HepG2 (cell line): ENCODE measurements around the gene FBXL12. TPM values are rescaled to one million over a fixed set of nuclear protein-coding genes. Genes with fewer than 3 reads are reported as not detected.

ENCODE experiments used
- ATAC-seq: fragments of 200-7000 bp; cut with Tn5 transposase; 3 replicates; pipeline ENCODE4 v1.9.1; 2020; ENCODE audit warnings: mild to moderate bottlenecking, moderate library complexity
- BruUV-seq: library from RNA; stranded (reverse); fragments of 400-500 nt; replicated peaks from 2 replicates; lab custom pipeline; 2021; lab: Mats Ljungman, UMichigan
- CTCF ChIA-PET: fragments of 300-600 bp; formaldehyde crosslinking; extraction: SDS; loops from one replicate; lab custom pipeline; 2021; ENCODE audit warnings: low total read pairs, inconsistent platforms, low intra/inter-chr PET ratio; lab: Yijun Ruan, JAX
- POLR2A ChIA-PET: fragments of 350-600 bp; sonication (Branson Sonifier 250); formaldehyde crosslinking; loops from one replicate; lab custom pipeline; 2020; ENCODE audit warnings: antibody characterized with exemption, inconsistent platforms; lab: Yijun Ruan, JAX
- DNase-seq: peaks from one replicate; pipeline ENCODE4 v3.0.0-alpha.2; 2015; ENCODE audit warnings: low spot score
- FAIRE-seq: peaks from 3 replicates; lab custom pipeline; 2011; peaks lifted over from hg19 to GRCh38; lab: Jason Lieb, UNC
- H2AFZ ChIP-seq: one replicate; pipeline ENCODE4 v1.6.1; 2011; ENCODE audit warnings: low read length, inconsistent platforms
- H3K27ac ChIP-seq: fragments of 300-600 bp; 3 replicates; pipeline ENCODE4 v1.8.0; 2011; ENCODE audit warnings: mixed run types, mild to moderate bottlenecking, mixed read lengths, low read length, inconsistent platforms; ENCODE audit not compliant: insufficient read depth; ENCODE audit errors: extremely low read length
- H3K27me3 ChIP-seq, 2 experiments: fragments of 200-600 bp in 1 of 2; 2 replicates in 1 of 2; 3 replicates in 1 of 2; pipeline versions ENCODE4 v1.6.0 to v1.8.0; 2011; ENCODE audit warnings: low read length in 2 of 2, mild to moderate bottlenecking in 2 of 2, moderate library complexity in 2 of 2, inconsistent platforms in 1 of 2; ENCODE audit not compliant: insufficient read depth in 2 of 2, control insufficient read depth in 1 of 2
- H3K36me3 ChIP-seq, 2 experiments: fragments of 200-600 bp in 1 of 2; replicated peaks in 1 of 2; 2 replicates in 1 of 2; 3 replicates in 1 of 2; pipeline versions ENCODE4 v1.5.1 to v1.8.0; 2011; ENCODE audit warnings: low read length in 2 of 2, inconsistent platforms in 1 of 2; ENCODE audit not compliant: insufficient read depth in 2 of 2, control insufficient read depth in 1 of 2
- H3K4me1 ChIP-seq: 2 replicates; pipeline ENCODE4 v1.5.1; 2012; ENCODE audit warnings: low read length, inconsistent platforms; ENCODE audit not compliant: insufficient read depth
- H3K4me2 ChIP-seq: 2 replicates; pipeline ENCODE4 v1.6.0; 2011; ENCODE audit warnings: low read depth, low read length, inconsistent platforms
- H3K4me3 ChIP-seq, 3 experiments: fragments of 200-600 bp in 1 of 3; sonication (generic), shearing (Covaris generic) in 1 of 3; replicated peaks in 1 of 3; 2 replicates each; pipeline ENCODE4 v1.5.1; 2011 to 2016; ENCODE audit warnings: low read length in 3 of 3, inconsistent platforms in 2 of 3, low read depth in 2 of 3, mild to moderate bottlenecking in 2 of 3, control low read depth in 1 of 3, mixed read lengths in 1 of 3; ENCODE audit not compliant: insufficient read depth in 1 of 3
- H3K79me2 ChIP-seq: one replicate; pipeline ENCODE4 v1.6.1; 2011; ENCODE audit warnings: low read length, inconsistent platforms; ENCODE audit not compliant: insufficient read depth
- H3K9ac ChIP-seq: 2 replicates; pipeline ENCODE4 v1.6.0; 2011; ENCODE audit warnings: mild to moderate bottlenecking, low read depth, low read length, inconsistent platforms; ENCODE audit not compliant: insufficient read depth
- H3K9me3 ChIP-seq: 2 replicates; pipeline ENCODE4 v1.5.1; 2012; ENCODE audit warnings: mild to moderate bottlenecking, low read length
- H4K20me1 ChIP-seq: 2 replicates; pipeline ENCODE4 v1.6.0; 2011; ENCODE audit warnings: inconsistent platforms, mild to moderate bottlenecking, low read length, moderate library complexity; ENCODE audit not compliant: insufficient read depth
- ZBTB21 ChIP-seq: sonication (generic); formaldehyde crosslinking; IDR thresholded peaks from 2 replicates; pipeline ENCODE4 v1.4.0; 2020; ENCODE audit warnings: missing genetic modification reagents
- ZFP36 ChIP-seq: fragments of 150-350 bp; IDR thresholded peaks from 2 replicates; pipeline ENCODE4 v1.6.1; 2018; ENCODE audit warnings: borderline replicate concordance, low read length, low read depth; ENCODE audit not compliant: partially characterized antibody
- ZFX ChIP-seq: sonication (generic); formaldehyde crosslinking; IDR thresholded peaks from 2 replicates; pipeline ENCODE4 v1.4.0; 2020; ENCODE audit warnings: mild to moderate bottlenecking, low read depth, missing genetic modification reagents, moderate library complexity
- ZNF230 ChIP-seq: sonication (generic); formaldehyde crosslinking; IDR thresholded peaks from 2 replicates; pipeline ENCODE4 v1.4.0; 2020; ENCODE audit warnings: mild to moderate bottlenecking, missing genetic modification reagents
- ZSCAN25 ChIP-seq: sonication (generic); formaldehyde crosslinking; IDR thresholded peaks from 2 replicates; pipeline ENCODE4 v1.8.0; 2022; ENCODE audit warnings: mild to moderate bottlenecking, missing genetic modification reagents
- WGBS: methylation state at CpG from one replicate; pipeline ENCODE4 v1.1.6; 2017; ENCODE audit warnings: low lambda C conversion rate; 5-methylcytosine and 5-hydroxymethylcytosine counted together
- in situ Hi-C: cut with HindIII; loops from 2 replicates; pipeline ENCODE4 v1.10.0; 2017; ENCODE audit warnings: low pct_unique_long_range_greater_than_20kb; ENCODE audit not compliant: extremely low pct_ligation_motif_present
- intact Hi-C: fragments of 100-400 bp; cut with micrococcal nuclease; formaldehyde crosslinking; loops from one replicate; pipeline ENCODE4 v1.10.0; 2022; ENCODE audit not compliant: unreplicated experiment
- polyA plus RNA-seq, 8 experiments: library from polyadenylated mRNA; depleted of rRNA in 3 of 8; stranded (reverse) in 7 of 8; unstranded in 1 of 8; fragments of >200 nt; fragmentation: Illumina TruSeq in 4 of 8; extraction: Trizol in 4 of 8; gene quantifications; 2 replicates each; pipeline versions ENCODE4 v1.2.1 to v1.2.3, GENCODE V29; 2011 to 2016; ENCODE audit warnings: low read depth in 4 of 8, missing spikeins in 1 of 8, mixed read lengths in 1 of 8; ENCODE audit not compliant: insufficient read depth in 1 of 8
- total RNA-seq, 5 experiments: library from RNA; depleted of rRNA; stranded (reverse); fragments of >200 nt; fragmentation: Illumina TruSeq; extraction: Trizol; gene quantifications; 2 replicates each; pipeline ENCODE4 v1.2.3, GENCODE V29; 2016; ENCODE audit warnings: low read depth in 1 of 5
- TF ChIP-seq, protein P1 (sequence below): IDR thresholded peaks from 2 replicates; pipeline ENCODE4 v1.6.1; 2018; ENCODE audit warnings: missing genetic modification reagents
- TF ChIP-seq, protein P2 (sequence below), 2 experiments: sonication (generic) in 1 of 2; formaldehyde crosslinking in 1 of 2; IDR thresholded peaks; 2 replicates each; pipeline versions ENCODE4 v1.4.0 to v1.6.1; 2018 to 2020; ENCODE audit warnings: missing genetic modification reagents in 2 of 2, borderline replicate concordance in 1 of 2, low read depth in 1 of 2, mild to moderate bottlenecking in 1 of 2, missing biosample characterization in 1 of 2
- TF ChIP-seq, protein P3 (sequence below): IDR thresholded peaks from 2 replicates; pipeline ENCODE4 v1.6.1; 2012; ENCODE audit warnings: inconsistent platforms
- TF ChIP-seq, protein P4 (sequence below): IDR thresholded peaks from 2 replicates; pipeline ENCODE4 v1.6.1; 2018; ENCODE audit warnings: missing genetic modification reagents, mild to moderate bottlenecking, missing compliant biosample characterization
- TF ChIP-seq, protein P5 (sequence below): sonication (generic); formaldehyde crosslinking; IDR thresholded peaks from 2 replicates; pipeline ENCODE4 v1.5.0; 2020; ENCODE audit warnings: mild to moderate bottlenecking, missing genetic modification reagents, borderline replicate concordance
- TF ChIP-seq, protein P6 (sequence below), 2 experiments: fragments of 450-650 bp in 1 of 2; sonication (generic) in 1 of 2; formaldehyde crosslinking; IDR thresholded peaks; 2 replicates each; pipeline versions ENCODE4 v1.5.0 to v1.8.0; 2020 to 2022; ENCODE audit warnings: mild to moderate bottlenecking in 1 of 2, missing genetic modification reagents in 1 of 2

FBXL12 gene
- total and polyA plus RNA-seq, 2 of the 13 experiments (the other 11 are each of a cell fraction or from before 2014, with no cell fraction given) = 20.4 to 23.1 TPM

DNA sequence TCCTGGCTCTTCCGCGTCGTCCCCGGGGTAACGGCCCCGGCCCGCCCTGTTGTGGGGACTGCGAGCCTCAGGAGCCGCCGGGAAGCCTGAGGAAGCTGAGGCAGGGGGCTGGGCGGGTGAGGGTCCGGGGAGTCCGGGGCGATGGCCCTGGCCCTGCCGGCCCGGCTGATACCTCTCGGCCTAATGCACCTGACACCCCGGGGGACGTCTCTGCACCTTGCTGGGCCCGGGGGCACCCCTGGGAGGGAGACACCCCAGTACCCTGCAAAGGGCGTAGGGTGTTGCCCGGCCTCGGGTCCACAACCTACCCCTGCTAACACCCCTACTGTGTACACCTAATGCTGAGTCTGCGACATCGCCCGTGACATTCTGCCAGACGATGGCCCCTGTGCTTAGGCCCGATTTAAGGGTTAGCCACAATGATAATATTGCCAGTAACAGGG lies 16.6 kb upstream of the FBXL12 start:
- DNase-seq = no peak
- BruUV-seq = TSS peak; percentile 42
- TF ChIP-seq, protein P1, sequence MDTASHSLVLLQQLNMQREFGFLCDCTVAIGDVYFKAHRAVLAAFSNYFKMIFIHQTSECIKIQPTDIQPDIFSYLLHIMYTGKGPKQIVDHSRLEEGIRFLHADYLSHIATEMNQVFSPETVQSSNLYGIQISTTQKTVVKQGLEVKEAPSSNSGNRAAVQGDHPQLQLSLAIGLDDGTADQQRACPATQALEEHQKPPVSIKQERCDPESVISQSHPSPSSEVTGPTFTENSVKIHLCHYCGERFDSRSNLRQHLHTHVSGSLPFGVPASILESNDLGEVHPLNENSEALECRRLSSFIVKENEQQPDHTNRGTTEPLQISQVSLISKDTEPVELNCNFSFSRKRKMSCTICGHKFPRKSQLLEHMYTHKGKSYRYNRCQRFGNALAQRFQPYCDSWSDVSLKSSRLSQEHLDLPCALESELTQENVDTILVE (CRISPR knock-in tag) = no peak
- TF ChIP-seq, protein P2, sequence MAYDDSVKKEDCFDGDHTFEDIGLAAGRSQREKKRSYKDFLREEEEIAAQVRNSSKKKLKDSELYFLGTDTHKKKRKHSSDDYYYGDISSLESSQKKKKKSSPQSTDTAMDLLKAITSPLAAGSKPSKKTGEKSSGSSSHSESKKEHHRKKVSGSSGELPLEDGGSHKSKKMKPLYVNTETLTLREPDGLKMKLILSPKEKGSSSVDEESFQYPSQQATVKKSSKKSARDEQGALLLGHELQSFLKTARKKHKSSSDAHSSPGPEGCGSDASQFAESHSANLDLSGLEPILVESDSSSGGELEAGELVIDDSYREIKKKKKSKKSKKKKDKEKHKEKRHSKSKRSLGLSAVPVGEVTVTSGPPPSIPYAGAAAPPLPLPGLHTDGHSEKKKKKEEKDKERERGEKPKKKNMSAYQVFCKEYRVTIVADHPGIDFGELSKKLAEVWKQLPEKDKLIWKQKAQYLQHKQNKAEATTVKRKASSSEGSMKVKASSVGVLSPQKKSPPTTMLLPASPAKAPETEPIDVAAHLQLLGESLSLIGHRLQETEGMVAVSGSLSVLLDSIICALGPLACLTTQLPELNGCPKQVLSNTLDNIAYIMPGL (CRISPR knock-in tag; IDR thresholded peaks at IDR 0.05; ENCODE audit: borderline replicate concordance in 1 of 2, low read depth in 1 of 2) = peak in 1 of 2 experiments; percentile 66; a peak in 1 of 4 replicates
- TF ChIP-seq, protein P3, sequence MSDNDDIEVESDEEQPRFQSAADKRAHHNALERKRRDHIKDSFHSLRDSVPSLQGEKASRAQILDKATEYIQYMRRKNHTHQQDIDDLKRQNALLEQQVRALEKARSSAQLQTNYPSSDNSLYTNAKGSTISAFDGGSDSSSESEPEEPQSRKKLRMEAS = 0 out of 2 replicates have a peak, but pooled peaks have one; percentile 13
- peak; percentile 29; the same call in 1 of the 2 replicates for TF ChIP-seq ZFX (CRISPR knock-in tag)
- 0 out of 2 replicates have a peak, but pooled peaks have one; percentile 0 for TF ChIP-seq ZSCAN25 (CRISPR knock-in tag)
- no peak for TF ChIP-seq ZBTB21 (CRISPR knock-in tag)
- TF ChIP-seq, protein P4, sequence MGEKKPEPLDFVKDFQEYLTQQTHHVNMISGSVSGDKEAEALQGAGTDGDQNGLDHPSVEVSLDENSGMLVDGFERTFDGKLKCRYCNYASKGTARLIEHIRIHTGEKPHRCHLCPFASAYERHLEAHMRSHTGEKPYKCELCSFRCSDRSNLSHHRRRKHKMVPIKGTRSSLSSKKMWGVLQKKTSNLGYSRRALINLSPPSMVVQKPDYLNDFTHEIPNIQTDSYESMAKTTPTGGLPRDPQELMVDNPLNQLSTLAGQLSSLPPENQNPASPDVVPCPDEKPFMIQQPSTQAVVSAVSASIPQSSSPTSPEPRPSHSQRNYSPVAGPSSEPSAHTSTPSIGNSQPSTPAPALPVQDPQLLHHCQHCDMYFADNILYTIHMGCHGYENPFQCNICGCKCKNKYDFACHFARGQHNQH (CRISPR knock-in tag) = no peak
- TF ChIP-seq, protein P5, sequence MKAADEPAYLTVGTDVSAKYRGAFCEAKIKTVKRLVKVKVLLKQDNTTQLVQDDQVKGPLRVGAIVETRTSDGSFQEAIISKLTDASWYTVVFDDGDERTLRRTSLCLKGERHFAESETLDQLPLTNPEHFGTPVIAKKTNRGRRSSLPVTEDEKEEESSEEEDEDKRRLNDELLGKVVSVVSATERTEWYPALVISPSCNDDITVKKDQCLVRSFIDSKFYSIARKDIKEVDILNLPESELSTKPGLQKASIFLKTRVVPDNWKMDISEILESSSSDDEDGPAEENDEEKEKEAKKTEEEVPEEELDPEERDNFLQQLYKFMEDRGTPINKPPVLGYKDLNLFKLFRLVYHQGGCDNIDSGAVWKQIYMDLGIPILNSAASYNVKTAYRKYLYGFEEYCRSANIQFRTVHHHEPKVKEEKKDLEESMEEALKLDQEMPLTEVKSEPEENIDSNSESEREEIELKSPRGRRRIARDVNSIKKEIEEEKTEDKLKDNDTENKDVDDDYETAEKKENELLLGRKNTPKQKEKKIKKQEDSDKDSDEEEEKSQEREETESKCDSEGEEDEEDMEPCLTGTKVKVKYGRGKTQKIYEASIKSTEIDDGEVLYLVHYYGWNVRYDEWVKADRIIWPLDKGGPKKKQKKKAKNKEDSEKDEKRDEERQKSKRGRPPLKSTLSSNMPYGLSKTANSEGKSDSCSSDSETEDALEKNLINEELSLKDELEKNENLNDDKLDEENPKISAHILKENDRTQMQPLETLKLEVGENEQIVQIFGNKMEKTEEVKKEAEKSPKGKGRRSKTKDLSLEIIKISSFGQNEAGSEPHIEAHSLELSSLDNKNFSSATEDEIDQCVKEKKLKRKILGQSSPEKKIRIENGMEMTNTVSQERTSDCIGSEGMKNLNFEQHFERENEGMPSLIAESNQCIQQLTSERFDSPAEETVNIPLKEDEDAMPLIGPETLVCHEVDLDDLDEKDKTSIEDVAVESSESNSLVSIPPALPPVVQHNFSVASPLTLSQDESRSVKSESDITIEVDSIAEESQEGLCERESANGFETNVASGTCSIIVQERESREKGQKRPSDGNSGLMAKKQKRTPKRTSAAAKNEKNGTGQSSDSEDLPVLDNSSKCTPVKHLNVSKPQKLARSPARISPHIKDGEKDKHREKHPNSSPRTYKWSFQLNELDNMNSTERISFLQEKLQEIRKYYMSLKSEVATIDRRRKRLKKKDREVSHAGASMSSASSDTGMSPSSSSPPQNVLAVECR = peak; percentile 18; the same call in 1 of the 2 replicates
- TF ChIP-seq ZNF230 = 0 out of 2 replicates have a peak, but pooled peaks have one; percentile 62
- TF ChIP-seq ZFP36 = no peak
- TF ChIP-seq, protein P6, sequence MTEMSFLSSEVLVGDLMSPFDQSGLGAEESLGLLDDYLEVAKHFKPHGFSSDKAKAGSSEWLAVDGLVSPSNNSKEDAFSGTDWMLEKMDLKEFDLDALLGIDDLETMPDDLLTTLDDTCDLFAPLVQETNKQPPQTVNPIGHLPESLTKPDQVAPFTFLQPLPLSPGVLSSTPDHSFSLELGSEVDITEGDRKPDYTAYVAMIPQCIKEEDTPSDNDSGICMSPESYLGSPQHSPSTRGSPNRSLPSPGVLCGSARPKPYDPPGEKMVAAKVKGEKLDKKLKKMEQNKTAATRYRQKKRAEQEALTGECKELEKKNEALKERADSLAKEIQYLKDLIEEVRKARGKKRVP (CRISPR knock-in tag; IDR thresholded peaks at IDR 0.05) = no peak

More for the DNA sequence above, 16.6 kb upstream of the FBXL12 start:
- Histone ChIP-seq H4K20me1 (0 out of 2 replicates have a peak, but pooled peaks cover 7% of the 10 kb centered on the region), H2AFZ (no peak overlapping the region), H3K27ac (peak overlapping the region; percentile 28), H3K4me2 (peak overlapping the region; percentile 80), H3K9ac (peak overlapping the region; percentile 83), H3K79me2 (peaks cover 18% of the 10 kb centered on the region), H3K4me1 (peaks cover 10% of the 10 kb centered on the region), H3K4me3 (peak overlapping the region; percentile 84 to 98 (median 91)), H3K36me3 (peaks cover 6 to 12% of the 10 kb centered on the region in 2 experiments), H3K9me3 (no peaks in the 10 kb centered on the region), H3K27me3 (no peaks in the 10 kb centered on the region; a peak in 1 of 5 replicates)
- intact Hi-C loops (no loop called here), in situ Hi-C loops (no loop called here)
- ATAC-seq = peak; percentile 32
- CTCF ChIA-PET = no interaction called here
- POLR2A ChIA-PET = interaction anchor here (0.9 to 1.4 kb wide), 2 partner anchors 9 to 17 kb away, joined by 3 to 10 read pairs; partner anchors contain the start of gene FBXL12
- under 1% methylated on average over 17 of the region's 28 CpGs for WGBS
- FAIRE-seq = no peak
